HG02884 (cell line): ENCODE measurements around the gene MICAL3.
"Not testable (repeated sequence)": the region's sequence is repeated elsewhere in the genome, so short reads cannot be mapped to it uniquely, and the experiment has no call there.

Experiments
- ATAC-seq: cut with Tn5 transposase; IDR thresholded peaks from one replicate; pipeline ENCODE4 v1.9.1; 2021; ENCODE audit warnings: mild to moderate bottlenecking, moderate library complexity; ENCODE audit not compliant: unreplicated experiment

MICAL3 gene

DNA sequence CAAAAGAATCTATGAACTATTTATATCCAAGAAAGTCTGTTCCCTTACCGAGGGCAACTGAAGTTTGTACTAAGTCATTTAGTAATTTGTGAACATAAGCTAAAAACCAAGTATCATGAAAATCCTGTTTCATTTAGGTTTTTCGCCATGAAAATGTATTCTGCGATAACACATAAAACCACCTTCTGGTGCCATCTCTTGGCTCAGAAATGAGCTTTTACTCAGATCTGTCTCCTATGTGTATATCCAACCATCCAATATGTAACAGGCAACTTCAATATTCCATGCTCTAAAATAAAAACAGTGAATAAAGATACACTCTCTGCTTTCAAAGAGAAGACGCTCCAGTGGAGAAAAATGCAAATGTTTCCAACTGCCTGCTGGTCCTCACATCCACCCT is 132.0 kb downstream of the MICAL3 start:
- ATAC-seq: no peak

GRCh38 chr22:17891481-17892167 is 132.7 kb downstream of the MICAL3 start:
- no peak for ATAC-seq

GRCh38 chr22:17890892-17891291 is 133.5 kb downstream of the MICAL3 start:
- ATAC-seq: no peak

- no peak for ATAC-seq
Measured at GRCh38 chr22:17890245-17890671, 134.1 kb downstream of the MICAL3 start.

DNA sequence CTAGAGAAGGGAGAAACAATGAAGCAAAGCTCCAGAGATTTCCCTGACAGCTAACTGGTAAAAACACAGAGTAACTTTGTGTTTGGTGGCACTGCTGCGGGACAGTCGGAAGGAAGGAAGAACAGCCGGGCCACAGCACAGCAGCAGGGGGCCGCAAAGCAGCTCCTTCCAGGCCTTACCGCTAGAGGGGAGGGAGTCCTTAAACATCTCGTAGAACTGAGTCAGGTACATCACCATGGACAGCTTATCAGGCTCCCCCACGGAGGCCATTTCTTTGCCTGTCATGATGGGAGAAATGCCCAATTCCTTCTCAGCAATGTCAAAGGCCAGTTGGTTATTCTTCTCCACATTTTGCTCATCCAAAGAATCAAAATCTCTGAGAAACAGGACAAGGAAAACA is 135.5 kb downstream of the MICAL3 start:
- no peak for ATAC-seq

DNA sequence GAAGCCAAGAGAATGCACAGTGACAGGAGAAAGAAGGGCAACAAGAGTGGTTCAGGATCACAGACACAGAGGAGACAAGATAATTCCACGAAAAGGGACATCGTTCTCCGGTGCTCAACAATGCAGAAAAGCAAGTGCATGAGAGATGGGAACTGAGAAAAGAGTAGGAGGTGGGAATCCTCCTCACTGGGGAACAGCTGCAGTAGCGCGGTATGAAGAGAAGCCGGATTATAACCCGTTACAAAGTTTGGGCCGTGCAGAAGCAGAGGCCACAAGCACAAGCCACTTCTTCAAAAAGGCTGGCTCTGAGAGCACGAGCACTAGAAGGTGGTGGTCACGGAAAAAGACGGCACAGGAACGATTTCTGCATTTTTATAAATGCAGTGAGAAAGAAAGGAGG is 135.9 kb downstream of the MICAL3 start:
- no peak for ATAC-seq

GRCh38 chr22:17884893-17885292 is 139.5 kb downstream of the MICAL3 start:
- ATAC-seq: no peak

- no peak for ATAC-seq
Measured at GRCh38 chr22:17884084-17884483, 140.3 kb downstream of the MICAL3 start.

GRCh38 chr22:17883356-17883755 is 141.0 kb downstream of the MICAL3 start:
- no peak for ATAC-seq

DNA sequence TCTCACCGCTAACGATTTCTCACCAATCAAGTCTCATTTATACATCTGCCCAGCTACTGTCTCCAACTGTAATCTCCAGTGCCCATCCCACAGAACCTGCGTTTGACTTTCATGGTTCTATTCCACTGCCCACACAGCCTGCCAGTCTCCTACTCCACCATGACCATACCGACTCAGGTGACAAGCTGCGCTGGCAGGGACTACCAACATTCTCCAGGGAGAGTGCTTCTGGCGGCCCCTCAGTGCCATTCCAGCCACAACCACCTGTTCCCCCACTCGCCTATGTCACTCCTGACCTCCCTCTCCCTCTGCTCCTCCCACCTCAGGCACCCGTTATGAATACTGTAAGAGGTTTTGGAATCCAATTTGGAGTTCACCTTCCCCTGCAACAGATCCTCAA is 141.6 kb downstream of the MICAL3 start:
- ATAC-seq: no peak

DNA sequence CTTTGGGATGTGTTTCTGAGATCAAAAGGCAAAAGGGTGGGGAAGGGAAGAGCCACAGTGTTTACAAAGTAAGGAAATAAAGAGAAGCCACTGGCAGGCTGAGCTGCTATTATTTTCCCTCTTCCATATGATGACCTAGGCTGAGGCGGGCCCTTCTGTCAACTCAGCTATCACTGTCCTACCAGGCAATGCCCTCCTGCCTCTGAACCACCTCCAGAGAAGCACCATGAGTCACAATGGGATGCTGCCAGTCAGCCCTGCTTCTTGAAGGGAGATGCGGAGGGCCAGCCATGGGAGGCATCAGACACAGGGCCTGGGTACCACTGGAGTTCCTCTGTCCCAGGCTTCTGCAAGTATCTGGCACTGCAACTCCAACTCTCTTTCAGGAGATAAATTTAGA is 142.2 kb downstream of the MICAL3 start:
- no peak for ATAC-seq

GRCh38 chr22:17881366-17881765 is 143.0 kb downstream of the MICAL3 start:
- ATAC-seq: no peak

DNA sequence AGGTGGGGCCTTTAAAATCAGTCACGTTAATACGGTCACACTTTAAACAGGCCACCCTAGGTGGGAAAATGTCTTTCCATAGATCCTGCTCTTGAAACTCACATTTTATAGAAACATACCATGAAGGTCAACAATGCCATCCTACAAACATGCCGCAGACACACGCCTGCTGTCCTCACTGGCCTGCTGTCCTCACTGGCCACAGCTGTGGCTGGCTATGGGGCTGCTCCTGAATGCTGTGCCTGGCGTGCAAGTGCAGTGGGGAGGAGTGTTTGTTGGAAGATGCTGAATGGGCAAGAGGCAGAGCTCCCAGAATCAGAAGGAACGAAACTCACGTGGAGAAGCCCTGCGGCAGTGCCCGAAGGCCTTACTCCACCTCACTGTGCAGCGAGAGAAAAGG is 143.9 kb downstream of the MICAL3 start:
- no peak for ATAC-seq

DNA sequence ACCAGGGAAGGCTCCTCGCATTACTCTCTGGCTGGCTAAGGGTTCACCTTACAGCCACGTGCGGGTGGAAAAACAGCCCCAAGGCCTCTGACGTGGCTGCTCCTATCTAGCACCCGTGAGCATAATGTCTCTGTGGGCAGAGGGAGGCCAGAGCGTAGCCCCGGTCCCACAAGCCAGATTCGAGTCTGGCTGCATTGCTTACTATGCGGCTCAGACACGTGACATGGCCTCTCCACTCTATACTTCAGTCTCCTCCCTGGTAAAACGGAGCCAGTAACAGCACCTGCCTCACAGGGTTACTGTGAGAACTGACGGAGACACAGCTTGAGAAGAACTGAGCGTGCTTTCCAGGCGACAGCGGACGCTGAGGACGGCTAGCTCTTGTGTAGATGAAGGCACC is 144.3 kb downstream of the MICAL3 start:
- no peak for ATAC-seq

GRCh38 chr22:17878941-17879340 is 145.4 kb downstream of the MICAL3 start:
- ATAC-seq: no peak

DNA sequence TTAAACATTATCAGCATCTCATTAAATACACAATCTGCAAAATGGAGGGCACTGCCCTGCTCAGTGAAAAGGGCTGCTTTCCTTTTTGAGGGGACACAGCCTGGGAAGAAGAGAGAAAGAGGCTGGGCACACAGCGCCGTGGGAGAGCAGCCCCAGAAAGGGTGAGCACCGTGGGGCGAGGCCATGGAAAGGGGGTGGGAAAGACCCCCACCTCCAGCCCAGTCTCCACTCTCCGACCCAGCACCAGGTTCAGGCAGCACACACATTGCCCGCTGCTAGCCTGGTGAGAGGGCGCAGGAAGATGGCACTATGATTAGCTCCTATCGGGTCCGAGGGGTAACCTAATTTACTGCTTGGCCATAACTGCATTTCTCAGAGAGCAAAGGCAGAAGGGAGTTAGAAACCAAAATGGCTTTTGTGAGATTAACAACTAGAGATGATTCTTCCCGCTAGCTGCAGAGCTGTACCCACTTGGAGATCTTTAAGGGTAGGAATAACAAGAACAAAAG is 146.1 kb downstream of the MICAL3 start:
- ATAC-seq: no peak

GRCh38 chr22:17876878-17877855 is 147.2 kb downstream of the MICAL3 start:
- not testable (repeated sequence) for ATAC-seq

DNA sequence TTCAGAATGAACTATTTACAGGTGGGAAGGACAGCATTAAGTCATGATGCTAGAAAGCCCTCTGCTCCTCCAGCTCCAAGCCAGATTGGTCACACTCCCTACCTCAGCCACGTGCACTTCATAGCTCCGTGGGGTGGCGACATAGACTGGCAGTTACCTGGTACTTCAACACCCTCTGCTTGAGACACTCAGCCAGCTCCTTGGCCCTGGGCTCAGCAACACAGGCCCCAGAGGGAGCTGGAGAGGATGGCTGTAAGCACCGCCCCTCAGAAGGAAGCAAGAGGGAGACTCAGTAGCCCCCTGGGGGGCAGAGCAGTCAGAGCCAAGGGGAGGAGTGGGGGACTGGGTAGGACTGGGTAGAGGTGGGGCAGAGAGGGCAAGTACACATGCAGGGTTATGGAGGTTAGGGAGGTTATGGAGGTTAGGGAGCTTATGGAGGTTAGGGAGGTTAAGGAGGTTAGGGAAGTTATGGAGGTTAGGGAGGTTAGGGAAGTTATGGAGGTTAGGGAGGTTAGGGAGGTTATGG is 148.0 kb downstream of the MICAL3 start:
- ATAC-seq: no peak

- ATAC-seq: no peak
Measured at GRCh38 chr22:17875631-17876030, 148.7 kb downstream of the MICAL3 start.

GRCh38 chr22:17875156-17875555 is 149.2 kb downstream of the MICAL3 start:
- no peak for ATAC-seq

DNA sequence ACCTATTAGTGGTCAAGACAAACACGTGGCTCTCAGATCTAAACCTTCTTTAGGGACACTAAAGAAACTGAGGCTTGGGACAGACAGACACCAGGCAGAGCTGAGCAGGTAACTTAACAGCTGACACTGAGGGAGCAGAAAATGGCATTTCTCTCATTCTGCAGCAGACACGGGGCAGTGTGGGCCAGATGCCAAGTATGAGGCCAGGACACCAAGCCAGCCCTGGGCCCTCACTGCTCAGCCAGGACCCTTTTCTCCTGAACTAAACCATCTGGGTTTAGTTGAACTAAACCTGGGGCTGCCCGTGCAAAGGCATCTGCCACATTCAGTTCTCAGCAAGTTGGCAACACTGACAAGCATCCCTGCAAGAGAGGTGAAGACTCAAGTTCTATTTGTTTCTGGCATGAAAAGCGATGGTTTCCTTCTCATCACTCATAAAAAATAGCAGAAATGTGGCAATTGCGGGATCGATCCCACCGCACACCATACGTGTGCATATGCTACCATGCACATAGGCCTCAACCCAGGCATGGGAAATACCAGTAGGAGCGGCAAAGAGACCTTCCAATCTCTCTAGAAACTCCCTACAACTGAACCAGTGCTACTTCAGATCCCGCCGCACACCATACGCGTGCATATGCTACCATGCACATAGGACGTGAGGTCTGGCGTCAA is 150.0 kb downstream of the MICAL3 start:
- ATAC-seq: no peak
